ENCODE results near the gene LYRM9. TPM values are rescaled to one million over a fixed set of nuclear protein-coding genes. Genes with fewer than 3 reads are reported as not detected.
"Not testable (repeated sequence)": the region's sequence is repeated elsewhere in the genome, so short reads cannot be mapped to it uniquely, and the experiment has no call there.

Gene LYRM9
- total RNA-seq, 1 donor from 2014 or later, result 2.9 TPM

- no peak overlapping the region for H3K4me3 ChIP-seq (ENCODE audit: low read depth, low read length)
- TF ChIP-seq, protein P1, sequence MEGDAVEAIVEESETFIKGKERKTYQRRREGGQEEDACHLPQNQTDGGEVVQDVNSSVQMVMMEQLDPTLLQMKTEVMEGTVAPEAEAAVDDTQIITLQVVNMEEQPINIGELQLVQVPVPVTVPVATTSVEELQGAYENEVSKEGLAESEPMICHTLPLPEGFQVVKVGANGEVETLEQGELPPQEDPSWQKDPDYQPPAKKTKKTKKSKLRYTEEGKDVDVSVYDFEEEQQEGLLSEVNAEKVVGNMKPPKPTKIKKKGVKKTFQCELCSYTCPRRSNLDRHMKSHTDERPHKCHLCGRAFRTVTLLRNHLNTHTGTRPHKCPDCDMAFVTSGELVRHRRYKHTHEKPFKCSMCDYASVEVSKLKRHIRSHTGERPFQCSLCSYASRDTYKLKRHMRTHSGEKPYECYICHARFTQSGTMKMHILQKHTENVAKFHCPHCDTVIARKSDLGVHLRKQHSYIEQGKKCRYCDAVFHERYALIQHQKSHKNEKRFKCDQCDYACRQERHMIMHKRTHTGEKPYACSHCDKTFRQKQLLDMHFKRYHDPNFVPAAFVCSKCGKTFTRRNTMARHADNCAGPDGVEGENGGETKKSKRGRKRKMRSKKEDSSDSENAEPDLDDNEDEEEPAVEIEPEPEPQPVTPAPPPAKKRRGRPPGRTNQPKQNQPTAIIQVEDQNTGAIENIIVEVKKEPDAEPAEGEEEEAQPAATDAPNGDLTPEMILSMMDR (conservative IDR thresholded peaks at IDR 0.05; ENCODE audit: low read depth, low read length), result no peak
- no peak for DNase-seq (ENCODE audit: low read depth)
Measured at GRCh38 chr17:27840688-27841087, 52.5 kb downstream of the LYRM9 start.

DNA sequence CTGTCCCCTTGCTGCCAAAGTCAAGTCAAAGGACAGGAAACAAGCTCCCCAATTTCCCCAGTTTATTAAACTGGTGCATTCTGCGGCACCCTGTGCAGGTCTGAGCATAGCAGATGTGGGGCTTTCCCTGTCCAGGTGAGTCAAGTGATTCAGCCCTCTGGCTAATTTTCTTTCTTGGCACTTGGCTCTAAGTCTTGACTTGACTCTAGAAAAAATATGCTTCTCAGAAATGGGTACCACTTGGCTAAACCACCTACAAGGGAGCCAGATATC is 52.8 kb downstream of the LYRM9 start:
- H3K4me3 ChIP-seq (ENCODE audit: low read depth, low read length); DNase-seq (ENCODE audit: low read depth): not testable (repeated sequence)

- not testable (repeated sequence) for DNase-seq (ENCODE audit: low read depth); H3K4me3 ChIP-seq (ENCODE audit: low read depth, low read length)
Measured at GRCh38 chr17:27839571-27840405, 53.4 kb downstream of the LYRM9 start.

DNA sequence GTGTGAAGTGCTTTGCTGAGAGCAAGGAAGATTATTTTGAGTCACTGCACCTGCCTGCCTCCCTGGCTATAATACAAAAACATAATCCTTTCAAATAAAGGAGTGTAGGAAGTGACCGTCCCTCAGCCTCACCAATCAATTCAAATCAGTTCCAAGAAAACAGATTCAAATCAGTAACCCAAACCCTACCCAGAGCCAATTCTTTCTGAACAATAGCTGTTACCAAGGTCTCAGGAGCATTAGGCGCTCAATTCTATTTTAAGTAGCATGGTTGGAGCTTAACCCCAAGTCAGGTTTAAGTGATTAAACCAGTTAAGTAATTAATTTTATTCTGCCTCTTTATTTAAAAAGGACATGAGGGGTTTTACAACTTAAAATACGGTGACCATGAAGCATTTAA is 54.6 kb downstream of the LYRM9 start:
- not testable (repeated sequence) for DNase-seq (ENCODE audit: low read depth); H3K4me3 ChIP-seq (ENCODE audit: low read depth, low read length)

GRCh38 chr17:27837769-27838168 is 55.4 kb downstream of the LYRM9 start:
- DNase-seq (ENCODE audit: low read depth), result not testable (repeated sequence)

GRCh38 chr17:27836651-27837050 is 56.5 kb downstream of the LYRM9 start:
- no peak for DNase-seq (ENCODE audit: low read depth)

More at GRCh38 chr17:27837769-27838168, 55.4 kb downstream of the LYRM9 start:
- H3K4me3 ChIP-seq (ENCODE audit: low read depth, low read length), result not testable (repeated sequence)

DNA sequence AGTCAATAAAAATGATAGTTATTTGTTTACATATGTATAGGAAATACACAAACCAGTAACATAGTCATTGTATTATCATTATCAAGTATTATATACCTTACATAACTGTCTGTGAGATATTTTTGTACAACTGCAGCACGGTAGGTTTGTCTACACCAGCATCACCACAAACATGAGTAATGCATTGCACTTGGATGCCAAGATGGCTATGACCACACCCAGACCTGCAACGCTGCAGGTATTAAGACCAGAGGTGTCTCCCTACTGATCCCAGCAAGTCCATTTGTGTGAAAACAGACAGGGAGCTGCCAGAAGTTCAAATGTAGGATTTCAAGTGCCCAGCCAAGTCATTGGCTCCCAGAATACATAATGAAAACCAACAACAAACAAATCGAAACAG is 58.6 kb downstream of the LYRM9 start:
- no peak overlapping the region for H3K4me3 ChIP-seq (ENCODE audit: low read depth, low read length)
- DNase-seq (ENCODE audit: low read depth), result no peak
- TF ChIP-seq, protein P1 (conservative IDR thresholded peaks at IDR 0.05; ENCODE audit: low read depth, low read length), result no peak

More at GRCh38 chr17:27836651-27837050, 56.5 kb downstream of the LYRM9 start:
- no peak overlapping the region for H3K4me3 ChIP-seq (ENCODE audit: low read depth, low read length)
- TF ChIP-seq, protein P1 (conservative IDR thresholded peaks at IDR 0.05; ENCODE audit: low read depth, low read length), result no peak

DNA sequence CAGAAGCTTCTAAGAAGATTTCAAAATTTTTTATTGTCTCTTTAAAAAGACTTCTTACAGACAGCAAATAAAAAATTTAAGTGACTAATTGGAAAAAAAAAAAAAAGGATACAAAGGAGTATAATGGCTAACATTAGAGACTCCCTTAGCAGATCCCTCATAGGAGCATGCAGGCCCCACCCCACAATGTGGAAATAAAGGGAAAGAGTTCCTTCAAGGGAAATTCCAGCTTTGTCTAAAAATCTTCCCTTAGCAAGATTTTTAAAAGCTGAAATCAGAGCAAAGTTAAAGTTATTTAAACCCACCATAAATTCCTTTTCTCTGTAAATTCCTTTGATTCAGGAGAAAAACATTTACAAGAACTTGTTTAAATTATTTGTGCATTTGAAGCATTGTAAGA is 60.3 kb downstream of the LYRM9 start:
- TF ChIP-seq, protein P1 (conservative IDR thresholded peaks at IDR 0.05; ENCODE audit: low read depth, low read length), result no peak
- no peak overlapping the region for H3K4me3 ChIP-seq (ENCODE audit: low read depth, low read length)
- no peak for DNase-seq (ENCODE audit: low read depth)

DNA sequence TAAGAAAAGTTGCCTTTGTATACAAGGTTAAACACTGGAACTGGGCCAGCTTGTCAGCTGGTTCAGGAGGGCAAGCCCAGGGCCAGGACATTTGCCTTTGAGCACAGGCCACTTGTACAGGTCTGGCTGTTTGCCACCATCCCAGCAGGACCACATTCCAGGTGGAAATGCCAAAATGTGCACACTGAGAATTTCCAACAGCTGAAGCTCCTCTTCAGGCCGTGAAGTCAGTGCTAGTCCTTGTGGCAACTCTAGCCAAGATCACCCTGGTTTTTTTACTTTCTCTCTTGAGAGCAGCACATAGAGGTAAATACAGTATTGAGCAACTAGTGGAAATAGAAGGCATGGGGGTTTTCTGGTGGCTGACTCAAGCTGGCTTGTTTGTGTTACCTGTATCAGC is 63.3 kb downstream of the LYRM9 start:
- DNase-seq (ENCODE audit: low read depth), result peak; percentile 16
- not testable (repeated sequence) for H3K4me3 ChIP-seq (ENCODE audit: low read depth, low read length)

GRCh38 chr17:27829143-27829711 is 63.9 kb downstream of the LYRM9 start:
- H3K4me3 ChIP-seq (ENCODE audit: low read depth, low read length); DNase-seq (ENCODE audit: low read depth): not testable (repeated sequence)

Other genes with a start within 250 kb of the LYRM9 start
- under 0.01 and 0.07 TPM in 2 replicates for gene NOS2, start 92.8 kb downstream of the LYRM9 start, total RNA-seq
- 15.1 and 18.6 TPM in 2 replicates for gene NLK, start 149.3 kb upstream of the LYRM9 start, total RNA-seq

Measured in epithelial cell of proximal tubule (primary cell).